Measurements from ENCODE around the gene CTSW. TPM values are rescaled to one million over a fixed set of nuclear protein-coding genes. Genes with fewer than 3 reads are reported as not detected.

The CTSW gene
- total RNA-seq, 4 donors from 2014 or later = 0.76 to 5.0 (median 1.4) TPM; not detected in 1

DNA sequence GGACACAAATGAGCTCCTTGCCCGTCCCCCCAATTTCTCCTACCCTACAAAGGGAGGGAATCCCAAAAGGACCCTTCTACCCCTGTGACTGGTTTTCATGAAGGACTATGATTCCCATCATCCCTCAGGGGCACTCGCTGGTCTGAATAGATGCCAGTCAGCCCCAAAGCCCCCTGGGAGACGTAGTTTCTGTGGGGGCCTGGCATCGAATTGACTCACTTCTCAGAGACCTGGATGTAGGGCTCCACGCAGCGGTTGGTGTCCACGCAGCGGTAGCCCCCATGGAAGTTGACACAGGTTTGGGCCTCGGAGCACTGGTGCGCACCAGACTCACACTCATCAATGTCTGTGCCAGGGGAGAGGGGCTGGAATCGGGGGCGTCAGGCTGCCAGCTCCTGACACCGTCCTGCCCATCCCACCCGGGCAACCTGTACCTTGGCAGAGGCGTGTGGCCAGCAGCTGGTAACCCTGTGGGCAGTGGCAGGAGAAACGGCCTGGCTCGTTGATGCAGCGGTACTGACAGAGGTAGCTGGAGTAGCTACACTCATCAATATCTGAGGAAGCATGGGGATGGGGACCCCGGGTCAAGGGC is 11.5 kb upstream of the CTSW start:
- peaks cover 45% of the 10 kb centered on the region for H3K36me3 ChIP-seq
- no peak overlapping the region for H3K4me3 ChIP-seq
- no peak for TF ChIP-seq EP300 (IDR thresholded peaks at IDR 0.05)
- no peak for TF ChIP-seq POLR2A (IDR thresholded peaks at IDR 0.05)
- no peak for DNase-seq (ENCODE audit: low spot score in 2 of 2)
- H3K27me3 ChIP-seq = no peaks in the 10 kb centered on the region
- peaks cover 33% of the 10 kb centered on the region for H3K4me1 ChIP-seq
- H3K27ac ChIP-seq = no peak overlapping the region
- 85% methylated on average over 14 of the region's 19 CpGs for WGBS
- no peaks in the 10 kb centered on the region for H3K9me3 ChIP-seq

DNA sequence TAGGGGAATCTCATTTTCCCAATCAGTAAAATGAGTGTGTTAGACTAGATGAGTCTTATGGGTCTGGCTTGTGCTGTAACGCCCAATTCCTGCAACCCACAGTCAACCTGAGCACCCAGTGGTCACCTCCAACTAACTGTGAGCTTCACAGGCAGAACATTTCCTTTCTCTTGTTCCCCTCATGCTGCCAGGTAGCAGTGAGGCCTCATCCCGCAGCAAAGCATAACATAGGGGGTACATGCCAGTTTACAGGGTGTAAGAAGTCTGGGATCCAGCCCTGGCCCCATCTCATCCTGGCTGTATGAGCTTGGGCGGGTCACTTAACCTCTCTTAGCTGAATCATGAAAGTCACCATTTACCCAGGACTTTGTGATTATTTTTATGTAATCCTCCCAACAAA is 10.7 kb upstream of the CTSW start:
- H3K9me3 ChIP-seq = no peaks in the 10 kb centered on the region
- peaks cover 40% of the 10 kb centered on the region for H3K4me1 ChIP-seq
- no peak for DNase-seq (ENCODE audit: low spot score in 2 of 2)
- no peaks in the 10 kb centered on the region for H3K27me3 ChIP-seq
- no peak overlapping the region for H3K27ac ChIP-seq
- 93% methylated on average over 3 of the region's 3 CpGs for WGBS
- H3K4me3 ChIP-seq = no peak overlapping the region
- TF ChIP-seq CTCF (IDR thresholded peaks at IDR 0.05) (no peak), POLR2AphosphoS5 (IDR thresholded peaks at IDR 0.05) (no peak), POLR2A (IDR thresholded peaks at IDR 0.05) (no peak), EP300 (IDR thresholded peaks at IDR 0.05) (no peak)
- H3K36me3 ChIP-seq = peaks cover 38% of the 10 kb centered on the region

DNA sequence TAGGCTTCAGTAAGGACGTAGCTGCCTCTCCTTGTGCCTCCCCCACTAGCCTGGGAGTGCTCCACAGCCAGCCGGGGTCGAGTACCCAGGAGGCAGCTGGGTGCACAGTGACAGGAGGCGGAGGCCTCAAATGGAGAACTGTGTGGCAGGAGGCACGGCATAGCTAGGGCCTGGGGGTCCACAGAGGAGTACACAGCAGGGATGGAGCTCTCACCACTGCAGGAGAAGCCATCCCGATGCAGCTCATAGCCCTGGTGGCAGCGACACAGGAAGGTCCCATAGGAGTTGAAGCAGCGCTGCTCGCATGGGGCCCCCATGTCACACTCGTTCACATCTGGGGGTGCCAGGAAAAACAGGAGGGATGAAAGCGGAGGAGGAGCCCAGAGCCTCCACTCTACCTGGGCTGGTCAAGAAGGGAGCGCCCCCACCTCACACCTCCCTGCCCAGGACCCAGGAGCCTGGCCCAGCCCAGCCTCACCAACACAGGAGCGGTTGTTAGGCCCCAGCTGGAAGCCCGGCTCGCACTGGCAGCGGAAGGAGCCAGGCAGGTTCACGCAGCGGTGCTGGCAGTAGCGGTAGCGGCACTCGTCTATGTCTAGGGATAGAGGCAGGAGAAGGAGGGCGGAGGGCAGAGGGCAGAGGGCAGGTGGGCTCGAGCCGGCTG is 9.9 kb upstream of the CTSW start:
- Histone ChIP-seq H3K4me1 (peaks cover 43% of the 10 kb centered on the region), H3K27me3 (no peaks in the 10 kb centered on the region), H3K27ac (no peak overlapping the region), H3K9me3 (no peaks in the 10 kb centered on the region), H3K4me3 (no peak overlapping the region), H3K36me3 (peaks cover 29% of the 10 kb centered on the region)
- TF ChIP-seq POLR2AphosphoS5 (IDR thresholded peaks at IDR 0.05) (no peak), POLR2A (IDR thresholded peaks at IDR 0.05) (no peak), EP300 (IDR thresholded peaks at IDR 0.05) (no peak), CTCF (IDR thresholded peaks at IDR 0.05) (no peak)
- WGBS = 75% methylated on average over 21 of the region's 24 CpGs
- no peak for DNase-seq (ENCODE audit: low spot score in 2 of 2)

DNA sequence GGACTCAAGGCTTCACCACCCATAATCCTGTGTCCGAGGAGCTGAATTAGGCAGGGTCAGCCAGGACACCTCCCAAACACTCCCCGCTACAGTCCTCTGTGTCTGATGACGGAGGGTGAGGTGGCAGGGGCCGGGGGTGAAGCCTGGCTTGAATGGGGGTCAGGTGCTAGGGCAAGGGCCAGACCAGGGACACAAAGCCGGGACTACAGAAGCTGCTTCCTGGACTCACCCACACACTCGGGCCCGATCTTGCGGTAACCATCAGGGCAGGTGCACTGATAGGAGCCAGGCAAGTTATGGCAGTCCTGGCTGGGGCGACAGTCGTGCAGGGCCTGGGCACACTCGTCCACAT is 9.4 kb upstream of the CTSW start:
- no peak for DNase-seq (ENCODE audit: low spot score in 2 of 2)
- no peak overlapping the region for H3K4me3 ChIP-seq
- H3K27me3 ChIP-seq = no peaks in the 10 kb centered on the region
- 96% methylated on average over 8 of the region's 11 CpGs for WGBS
- TF ChIP-seq CTCF (IDR thresholded peaks at IDR 0.05) = no peak
- TF ChIP-seq EP300 (IDR thresholded peaks at IDR 0.05) = no peak
- TF ChIP-seq POLR2AphosphoS5 (IDR thresholded peaks at IDR 0.05) = no peak
- TF ChIP-seq POLR2A (IDR thresholded peaks at IDR 0.05) = no peak
- peaks cover 24% of the 10 kb centered on the region for H3K36me3 ChIP-seq
- H3K9me3 ChIP-seq = no peaks in the 10 kb centered on the region
- H3K4me1 ChIP-seq = peaks cover 43% of the 10 kb centered on the region
- H3K27ac ChIP-seq = no peak overlapping the region

DNA sequence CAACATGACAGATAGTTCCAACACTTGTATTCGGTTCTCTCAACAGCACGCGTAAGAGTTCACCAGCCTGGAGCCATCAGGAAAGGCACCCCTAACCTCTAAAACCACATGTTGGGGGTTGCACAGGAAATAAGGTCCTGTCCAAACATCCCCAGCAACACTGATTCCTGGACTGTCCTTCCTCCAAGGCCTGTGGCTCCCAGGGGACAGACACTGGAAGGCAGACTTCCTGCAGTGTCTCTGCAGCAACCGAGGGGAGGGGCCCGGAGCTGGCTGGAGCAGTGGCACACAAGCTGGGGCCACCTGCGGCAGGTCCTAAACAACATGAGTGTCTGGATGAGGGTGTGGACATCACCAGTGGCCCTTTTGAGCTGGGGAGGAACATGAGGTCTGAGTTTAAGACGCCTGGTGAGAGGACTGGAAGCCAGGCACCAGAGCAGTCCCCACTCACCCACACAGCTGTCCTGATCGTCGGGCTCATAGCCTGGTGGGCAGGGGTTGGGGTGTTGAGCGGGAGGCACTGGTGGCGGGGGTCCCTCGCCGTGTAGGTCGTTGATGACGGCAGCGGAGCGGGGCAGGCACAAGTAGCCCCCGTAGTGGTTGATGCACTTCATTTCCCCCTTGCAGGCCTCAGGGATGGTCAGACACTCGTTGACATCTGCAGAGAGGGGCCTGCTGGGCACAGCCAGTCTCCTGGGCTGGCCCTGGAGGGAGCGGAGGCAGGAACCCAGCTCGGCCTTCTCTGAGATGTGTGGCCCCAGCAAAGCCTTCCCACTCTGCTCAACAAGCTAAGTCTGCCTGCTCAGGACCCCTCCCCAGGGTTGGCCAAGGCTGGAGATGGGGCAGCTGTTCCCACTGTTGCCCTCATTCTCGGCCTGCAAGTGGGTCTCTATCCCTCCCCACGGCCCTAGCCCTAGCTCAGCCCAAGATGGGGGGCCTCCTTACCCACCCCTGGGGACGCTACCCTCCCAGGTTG is 8.6 kb upstream of the CTSW start:
- H3K27me3 ChIP-seq = no peaks in the 10 kb centered on the region
- WGBS = 72% methylated on average over 12 of the region's 24 CpGs
- peaks cover 43% of the 10 kb centered on the region for H3K4me1 ChIP-seq
- H3K27ac ChIP-seq = peak overlapping the region; percentile 85
- no peaks in the 10 kb centered on the region for H3K9me3 ChIP-seq
- peaks cover 17% of the 10 kb centered on the region for H3K36me3 ChIP-seq
- DNase-seq (ENCODE audit: low spot score in 2 of 2) = no peak
- TF ChIP-seq POLR2AphosphoS5 (IDR thresholded peaks at IDR 0.05) (no peak), EP300 (IDR thresholded peaks at IDR 0.05) (no peak), POLR2A (IDR thresholded peaks at IDR 0.05) (no peak), CTCF (IDR thresholded peaks at IDR 0.05) (no peak)
- peak overlapping the region; percentile 58 for H3K4me3 ChIP-seq

Data from suprapubic skin (tissue), 4 donors.